Activated CD8-positive, alpha-beta memory T cell treated with anti-CD3 and anti-CD28 coated beads, Interleukin-2, amount 50 U/mL, for 1 hour (primary cell): Measurements from ENCODE around the gene IL4I1.

Source experiments
- DNase-seq: peaks from one replicate; pipeline ENCODE4 v3.0.0-alpha.2; 2020; ENCODE audit errors: extremely low read depth

The IL4I1 gene

DNA sequence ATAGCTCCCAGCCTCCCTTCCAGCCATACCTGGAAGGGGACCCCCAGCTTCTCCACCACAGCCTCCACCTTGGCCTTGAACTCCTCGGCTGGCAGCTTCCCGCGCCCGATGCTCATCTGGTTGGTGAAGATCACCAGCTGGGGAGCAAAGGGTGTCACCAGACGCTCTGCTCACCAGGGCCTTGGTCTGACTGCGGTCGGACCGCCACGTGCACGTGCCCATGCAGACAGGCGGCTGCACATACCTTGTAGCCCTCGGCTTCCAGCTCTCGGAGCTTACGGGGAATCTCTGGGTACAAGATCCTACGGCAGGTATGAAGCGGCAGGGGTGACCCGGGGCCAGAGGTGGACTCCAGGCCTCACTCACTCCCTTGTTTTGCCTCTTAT lies 32.8 kb downstream of the IL4I1 start:
- no peak for DNase-seq

DNA sequence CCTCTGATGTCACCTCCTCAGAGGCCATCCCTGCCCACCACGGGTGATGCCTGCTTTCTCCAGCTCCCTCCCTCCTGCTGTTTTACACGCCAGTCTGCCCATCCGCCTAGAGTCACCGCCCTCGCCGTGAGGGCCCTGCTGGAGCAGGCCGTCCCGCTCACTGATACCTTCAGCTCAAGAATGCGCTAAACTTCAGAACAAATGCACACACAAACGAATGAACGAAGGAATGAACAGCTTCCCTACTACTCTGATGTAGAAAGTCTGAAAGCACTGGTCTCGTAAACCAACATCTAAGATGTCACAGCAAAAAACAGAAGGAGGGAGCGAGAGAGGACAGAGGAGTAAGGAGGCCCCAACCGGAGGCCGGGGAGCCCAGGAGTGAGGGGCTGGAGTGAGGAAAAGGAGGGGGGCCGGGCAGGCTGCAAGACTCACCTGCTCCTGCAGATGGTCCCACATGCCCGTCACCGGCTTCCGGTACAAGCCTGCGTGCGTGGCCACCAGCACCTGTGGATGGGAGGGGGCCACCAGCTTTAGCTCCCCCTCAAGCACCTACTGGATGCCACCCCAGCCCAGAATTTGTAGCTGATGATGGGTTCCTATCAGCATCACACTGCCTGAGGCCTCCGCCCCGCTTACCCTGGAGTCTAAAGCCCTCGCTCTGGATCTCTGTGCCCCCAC lies 33.3 kb downstream of the IL4I1 start:
- DNase-seq: no peak

DNA sequence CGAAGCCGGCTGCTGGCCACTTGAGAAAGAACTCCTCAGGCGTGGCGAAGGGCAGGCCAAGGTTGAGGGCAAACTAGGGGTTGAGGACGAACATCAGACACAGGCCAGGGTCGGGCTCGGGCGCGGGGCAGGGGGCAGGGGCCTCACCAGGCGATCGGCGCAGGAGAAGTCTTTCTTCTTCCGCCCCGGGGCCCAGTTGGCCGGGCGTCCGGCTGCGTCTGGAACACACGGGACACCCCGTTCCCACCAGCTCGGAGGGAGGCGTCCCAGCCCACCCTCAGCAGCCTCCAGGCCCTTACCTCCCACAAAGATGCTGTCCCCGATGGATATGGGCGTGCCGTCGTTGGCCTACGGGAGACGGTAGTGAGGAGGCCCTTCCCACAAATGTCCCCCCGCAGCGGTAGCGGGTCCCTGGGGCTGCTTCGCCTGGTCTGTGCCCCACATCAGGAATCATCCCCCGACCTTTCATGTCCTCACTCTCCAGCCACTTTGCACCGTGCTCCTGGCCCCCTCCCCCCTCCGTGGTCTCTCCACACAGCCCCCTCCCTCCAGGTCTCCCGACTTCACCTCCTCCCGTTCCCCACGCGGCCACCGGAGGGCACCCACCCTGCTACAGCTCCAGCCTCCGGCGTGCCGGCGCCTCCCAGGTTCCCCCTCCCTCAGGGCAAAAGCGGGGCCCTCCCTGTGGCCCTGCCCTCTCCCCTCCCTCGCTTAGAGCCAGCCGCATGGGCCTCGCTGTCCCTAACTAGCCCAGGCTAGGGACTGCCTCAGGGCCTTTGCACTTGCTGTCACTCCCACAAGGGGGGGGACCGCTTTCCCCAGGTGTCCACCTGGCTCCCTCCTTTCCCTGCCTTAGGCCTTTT lies 34.1 kb downstream of the IL4I1 start:
- DNase-seq: no peak

DNA sequence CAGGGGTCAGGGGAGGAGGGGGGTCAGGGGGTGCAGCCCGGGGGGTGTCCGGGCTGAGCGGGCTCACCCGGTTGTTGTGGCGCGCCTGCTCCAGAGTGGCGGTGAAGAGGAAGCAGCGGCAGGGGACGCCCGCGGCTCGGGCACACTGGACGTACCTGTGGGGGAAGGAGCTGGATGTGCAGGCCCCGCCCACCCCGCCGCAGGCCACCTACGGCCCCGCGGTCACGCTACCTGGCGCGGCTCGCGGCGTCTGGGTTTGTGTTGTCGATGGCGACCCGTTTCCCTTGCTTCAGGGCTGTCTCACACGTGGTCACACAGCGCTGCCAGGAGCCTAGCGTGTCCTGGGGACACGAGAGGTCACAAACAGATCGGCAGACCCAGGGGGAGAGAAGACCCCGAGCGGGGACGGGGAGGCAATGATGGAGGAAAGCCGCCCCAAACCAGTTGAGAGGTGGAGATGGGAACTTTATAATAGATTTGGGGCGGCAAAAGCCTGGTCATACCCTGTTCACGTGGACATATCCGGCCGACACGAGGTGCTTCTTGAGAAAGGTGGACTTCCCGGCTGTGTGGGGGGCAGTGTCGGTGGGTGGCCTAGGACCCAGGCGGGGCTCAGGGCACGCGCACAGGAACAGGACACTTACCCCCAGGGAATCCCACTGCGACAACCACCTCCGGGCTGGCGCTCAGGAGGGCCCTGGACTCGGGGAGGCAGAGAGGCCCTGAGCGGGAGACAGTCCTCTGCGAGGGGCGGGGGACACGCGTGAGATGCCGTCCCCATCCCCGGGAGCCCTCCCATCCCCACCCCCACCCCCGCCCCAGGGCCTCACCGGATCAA lies 34.9 kb downstream of the IL4I1 start:
- no peak for DNase-seq

DNA sequence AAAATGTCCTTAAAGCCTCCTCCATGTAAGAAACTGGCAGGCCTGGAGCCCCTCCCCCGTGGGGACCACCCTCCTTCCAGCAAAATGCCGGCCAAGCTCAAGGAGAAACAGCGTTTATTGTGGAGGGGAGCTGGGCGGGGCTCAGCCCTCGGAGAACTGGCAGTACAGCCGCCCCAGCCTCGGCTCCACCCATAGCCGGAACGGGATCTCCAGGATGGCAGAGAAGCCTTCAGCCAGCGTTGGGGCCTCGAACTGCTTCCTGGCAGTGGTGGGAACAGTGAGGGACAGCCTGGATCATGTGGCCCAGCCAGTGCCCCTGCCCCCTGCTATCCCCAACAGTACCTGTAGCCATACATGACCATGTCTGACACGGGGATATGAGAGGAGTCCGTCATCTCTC lies 35.6 kb downstream of the IL4I1 start:
- DNase-seq: no peak

DNA sequence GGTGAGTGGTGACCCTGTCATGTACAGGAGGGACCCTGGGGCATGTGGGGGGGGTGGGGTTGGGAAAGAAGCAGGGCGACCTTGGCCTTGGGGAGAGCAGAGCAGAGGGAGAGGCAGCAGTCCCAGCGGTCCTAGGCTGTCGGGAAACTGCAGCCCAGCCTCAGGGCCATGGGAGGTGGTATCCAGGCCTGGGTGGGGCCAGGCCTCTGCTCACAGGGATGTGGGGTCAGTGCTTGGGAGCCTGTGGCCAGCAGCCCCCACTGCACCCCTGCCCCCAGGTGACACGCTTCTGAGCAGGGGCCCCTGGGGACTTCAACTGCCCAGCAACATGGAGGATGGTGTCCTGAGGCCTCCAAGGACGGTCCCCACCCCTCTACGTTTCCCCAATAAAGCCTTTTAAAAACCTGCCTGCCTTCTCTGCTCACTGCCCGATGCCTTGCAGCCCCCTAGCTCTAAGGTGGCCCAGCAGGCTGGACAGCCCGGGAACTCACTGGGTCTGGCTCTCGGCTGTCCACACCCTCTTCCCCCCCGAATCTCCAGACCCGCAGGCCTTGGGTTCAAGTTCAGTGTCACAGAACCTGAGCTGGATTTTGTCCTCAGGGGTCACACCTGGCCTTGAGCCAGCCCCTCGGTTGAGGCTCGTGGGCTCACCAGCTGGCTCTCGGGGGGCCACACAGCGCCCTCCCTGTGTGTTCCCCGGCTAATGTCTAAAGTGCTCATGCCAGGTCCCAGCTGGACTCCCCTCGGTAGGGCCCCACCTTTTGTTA lies 36.2 kb downstream of the IL4I1 start:
- no peak for DNase-seq

DNA sequence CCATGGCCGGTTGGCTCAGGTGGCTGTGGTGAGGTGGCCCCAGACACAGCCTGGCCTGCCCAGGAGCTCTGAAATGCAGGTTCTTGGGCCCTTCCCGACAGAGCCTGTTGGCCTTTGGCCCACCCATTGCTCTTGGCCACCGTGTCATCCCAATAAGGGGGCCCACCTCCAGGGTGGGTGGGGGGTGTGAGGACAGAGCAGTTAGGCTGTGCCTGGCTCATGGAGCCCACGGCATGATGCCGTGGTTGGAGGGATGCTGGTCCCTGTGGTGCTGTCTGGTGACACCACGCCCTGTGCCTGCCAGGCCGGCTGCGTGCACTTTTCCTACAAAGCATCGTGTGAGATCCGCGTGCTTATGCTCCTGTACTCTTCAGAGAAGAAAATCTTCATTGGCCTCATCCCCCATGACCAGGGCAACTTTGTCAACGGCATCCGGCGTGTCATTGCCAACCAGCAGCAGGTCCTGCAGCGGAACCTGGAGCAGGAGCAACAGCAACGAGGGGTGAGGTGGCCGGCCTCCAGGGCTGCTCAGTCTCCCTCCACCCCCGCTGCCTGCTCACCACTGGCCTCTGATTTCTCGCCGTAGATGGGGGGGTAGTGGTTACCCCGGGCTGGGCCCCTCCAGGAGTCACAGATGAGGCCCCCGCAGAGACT lies 36.9 kb downstream of the IL4I1 start:
- DNase-seq: no peak

DNA sequence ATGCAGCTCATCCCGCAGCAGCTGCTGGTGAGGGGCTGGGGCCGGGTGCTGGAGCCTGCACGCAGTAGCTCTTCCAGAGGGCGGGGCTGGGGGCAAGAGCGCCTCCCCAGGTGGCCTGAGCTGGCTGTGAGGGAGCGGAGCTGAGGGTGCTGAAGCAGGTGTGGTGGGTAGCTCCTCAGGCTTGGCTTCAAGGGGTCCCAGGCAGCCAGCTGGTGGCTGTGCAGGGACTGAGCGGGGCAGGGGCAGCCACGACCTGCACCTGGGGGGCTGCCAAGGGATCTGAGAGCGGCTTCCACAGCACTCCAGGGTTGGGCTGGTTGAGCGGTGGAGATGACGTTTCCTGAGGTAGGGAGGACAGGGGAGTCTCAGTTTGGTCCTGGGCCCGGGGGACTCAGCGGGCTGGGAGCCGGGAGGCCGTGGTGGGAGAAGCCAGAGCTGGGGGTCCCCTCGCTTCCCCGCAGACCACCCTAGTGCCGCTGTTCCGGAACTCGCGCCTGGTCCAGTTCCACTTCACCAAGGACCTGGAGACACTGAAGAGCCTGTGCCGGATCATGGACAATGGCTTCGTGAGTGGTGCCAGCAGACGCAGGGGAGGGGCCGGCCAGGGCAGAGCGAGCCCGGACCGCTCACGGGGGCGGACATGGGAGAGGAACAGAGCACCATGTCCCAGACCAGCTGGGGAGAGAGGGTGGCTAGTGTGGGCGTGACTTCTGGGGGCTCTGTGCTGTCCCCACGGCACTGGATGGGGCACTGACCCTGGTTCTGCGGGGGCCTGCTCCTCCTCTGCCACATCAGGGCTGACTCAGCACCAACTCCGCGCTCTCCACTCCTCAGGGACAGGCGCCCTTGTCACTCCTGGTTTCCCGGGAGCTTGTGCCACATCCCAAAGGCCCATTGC lies 38.4 kb downstream of the IL4I1 start:
- DNase-seq: no peak

DNA sequence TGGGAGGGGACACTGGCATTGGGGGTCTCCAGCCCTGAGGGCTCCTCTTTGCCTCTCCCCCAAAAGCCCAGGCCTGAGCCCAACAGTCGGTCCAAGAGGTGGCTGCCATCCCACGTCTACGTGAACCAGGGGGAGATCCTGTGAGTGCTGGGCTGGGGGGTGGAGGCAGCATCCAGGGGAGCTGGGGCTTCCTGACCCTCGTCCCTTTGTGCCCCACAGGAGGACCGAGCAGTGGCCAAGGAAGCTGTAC lies 38.9 kb downstream of the IL4I1 start:
- DNase-seq: no peak

DNA sequence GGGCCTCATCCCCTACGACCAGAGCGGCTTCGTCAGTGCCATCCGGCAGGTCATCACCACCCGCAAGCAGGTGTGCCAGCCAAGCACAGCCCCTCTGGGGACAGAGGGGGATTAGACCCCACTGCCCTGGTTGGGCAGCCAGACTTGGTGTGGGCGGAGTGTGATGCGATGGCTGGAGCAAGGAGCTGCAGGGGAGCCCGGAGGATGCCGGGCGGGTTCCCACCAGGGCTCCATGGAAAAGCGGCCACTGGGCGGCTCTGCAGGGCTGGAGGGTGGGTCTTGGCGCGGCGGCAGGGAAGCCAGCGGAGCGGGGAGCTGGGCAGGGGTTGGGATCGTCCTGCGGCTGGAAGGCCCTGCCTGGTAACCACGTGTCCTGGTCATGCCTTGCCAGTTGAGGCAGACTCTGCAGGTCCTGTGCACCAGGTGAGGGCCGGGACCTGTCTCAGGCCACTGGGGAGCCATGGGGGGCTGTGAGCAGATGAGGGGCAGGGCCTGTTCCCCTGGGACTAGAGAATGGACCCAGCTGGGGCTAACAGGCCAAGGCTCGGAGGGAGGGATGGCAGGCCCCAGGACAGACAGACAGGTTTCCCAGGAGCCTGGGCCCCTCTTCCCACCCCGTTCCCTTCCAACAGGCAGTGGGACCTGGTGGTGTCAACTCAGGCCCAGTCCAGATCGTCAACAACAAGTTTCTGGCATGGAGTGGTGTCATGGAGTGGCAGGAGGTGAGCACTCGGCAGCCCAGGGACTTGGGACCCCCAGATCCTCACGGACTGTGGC lies 39.4 kb downstream of the IL4I1 start:
- no peak for DNase-seq

DNA sequence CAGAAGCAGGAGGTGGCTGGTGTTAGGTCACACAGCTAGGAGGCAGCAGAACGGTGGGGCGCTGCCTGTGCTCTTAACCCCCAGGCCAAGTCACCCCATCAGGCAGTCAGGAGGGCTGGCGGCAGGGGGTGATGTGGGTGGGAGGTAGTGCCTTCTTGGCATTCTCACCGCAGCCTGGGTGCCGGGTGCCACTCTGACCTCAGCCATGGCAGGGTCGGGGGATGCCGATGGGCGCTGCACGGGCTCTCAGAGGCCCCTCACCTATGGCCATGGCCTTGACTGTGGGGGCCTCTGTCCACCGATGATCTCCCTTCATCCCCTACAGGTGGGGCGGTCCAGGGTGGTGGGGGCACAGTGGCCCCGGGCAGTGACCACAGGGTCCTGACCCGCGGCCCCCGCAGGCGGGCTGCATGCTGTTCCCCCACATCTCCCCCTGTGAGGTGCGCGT lies 40.1 kb downstream of the IL4I1 start:
- no peak for DNase-seq

DNA sequence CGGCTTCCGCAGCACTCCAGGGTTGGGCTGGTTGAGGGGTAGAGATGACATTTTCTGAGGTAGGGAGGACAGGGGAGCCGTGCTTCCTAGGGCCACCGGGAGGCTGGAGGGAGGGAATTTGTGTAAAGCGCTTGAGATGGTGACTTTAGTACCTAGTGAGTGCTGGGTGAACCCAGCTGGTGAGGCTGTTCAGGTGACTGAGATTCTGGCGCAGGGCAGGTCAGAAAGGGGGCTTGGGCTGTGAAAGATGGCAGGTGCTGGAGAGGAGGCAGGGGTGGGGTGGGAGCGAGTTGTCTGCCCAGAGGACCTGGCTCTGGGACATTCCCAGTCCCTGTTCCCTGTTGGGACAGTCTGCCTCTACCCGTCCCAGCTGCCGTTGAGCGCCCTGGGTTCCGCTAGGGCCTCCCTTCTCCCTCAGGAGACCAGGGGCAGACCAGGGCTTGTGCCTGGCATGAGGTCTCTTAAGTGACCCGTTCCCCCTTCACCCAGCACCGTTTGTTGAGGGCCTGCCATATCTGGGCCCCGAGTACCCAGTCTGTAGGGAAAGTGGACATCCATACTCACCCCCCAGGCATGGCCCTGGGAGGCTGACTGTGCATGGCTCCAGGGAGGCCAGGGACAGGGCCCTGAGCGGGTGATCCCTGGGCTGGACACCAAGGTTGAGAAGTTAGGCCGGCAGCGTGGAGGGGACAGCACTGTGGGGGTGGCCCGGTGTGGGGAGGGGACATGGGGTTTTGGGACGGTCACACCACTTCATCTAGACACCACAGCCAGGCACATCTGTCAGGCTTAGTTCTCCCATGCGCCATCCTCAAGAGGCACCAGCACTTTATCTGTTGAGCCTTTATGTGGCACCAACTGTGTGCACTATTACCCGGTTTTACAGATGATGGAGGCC lies 40.8 kb downstream of the IL4I1 start:
- DNase-seq: no peak

DNA sequence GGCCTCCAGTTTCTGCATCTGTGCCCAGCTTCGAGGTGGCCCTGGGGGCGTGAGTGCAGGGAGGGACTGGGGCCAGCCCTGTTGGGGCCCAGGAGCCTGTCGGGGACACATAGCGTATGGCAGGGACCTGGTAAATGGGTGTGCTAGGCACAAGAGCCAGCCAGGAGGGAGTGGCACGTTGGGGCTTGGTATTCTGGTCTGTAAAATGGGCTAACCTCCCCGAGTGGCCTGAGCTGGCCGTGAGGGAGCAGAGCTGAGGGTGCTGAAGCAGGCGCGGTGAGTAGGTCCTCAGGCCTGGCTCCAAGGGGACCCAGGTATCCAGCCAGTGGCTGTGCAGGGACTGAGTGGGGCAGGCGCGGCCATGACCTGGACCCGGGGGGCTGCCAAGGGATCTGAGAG lies 41.4 kb downstream of the IL4I1 start:
- DNase-seq: no peak

DNA sequence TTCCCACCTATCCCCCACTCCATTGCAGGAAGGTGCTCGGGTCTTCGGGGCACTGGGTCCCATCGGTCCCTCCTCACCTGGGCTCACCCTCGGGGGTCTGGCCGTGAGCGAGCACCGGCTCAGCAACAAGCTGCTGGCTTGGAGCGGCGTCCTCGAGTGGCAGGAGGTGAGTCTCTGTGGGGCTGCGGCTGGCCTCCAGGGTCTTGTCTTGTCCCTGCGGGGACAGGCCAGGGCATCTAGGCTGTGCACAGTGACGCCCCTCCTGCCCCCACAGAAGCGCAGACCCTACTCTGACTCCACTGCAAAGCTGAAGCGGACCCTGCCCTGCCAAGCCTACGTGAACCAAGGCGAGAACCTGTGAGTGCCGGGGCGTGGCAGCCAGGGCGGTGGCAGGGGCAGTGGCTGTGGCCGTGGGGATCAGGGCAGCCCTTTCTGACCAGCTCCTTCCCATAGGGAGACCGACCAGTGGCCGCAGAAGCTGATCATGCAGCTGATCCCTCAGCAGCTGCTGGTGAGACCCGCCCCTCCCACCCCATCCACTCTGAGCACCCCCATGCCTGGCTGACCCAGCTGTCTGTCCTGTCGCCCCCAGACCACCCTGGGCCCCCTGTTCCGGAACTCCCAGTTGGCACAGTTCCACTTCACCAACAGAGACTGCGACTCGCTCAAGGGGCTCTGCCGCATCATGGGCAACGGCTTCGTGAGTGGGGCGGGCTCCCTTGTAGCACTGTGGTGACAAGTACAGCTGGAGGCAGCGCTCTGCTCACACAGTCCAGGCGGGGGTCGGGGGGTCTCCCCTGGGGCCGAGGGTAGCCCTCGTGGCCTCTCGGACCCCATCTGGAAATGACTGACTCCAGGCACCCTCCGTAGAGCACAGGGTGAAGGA lies 42.1 kb downstream of the IL4I1 start:
- DNase-seq: no peak

DNA sequence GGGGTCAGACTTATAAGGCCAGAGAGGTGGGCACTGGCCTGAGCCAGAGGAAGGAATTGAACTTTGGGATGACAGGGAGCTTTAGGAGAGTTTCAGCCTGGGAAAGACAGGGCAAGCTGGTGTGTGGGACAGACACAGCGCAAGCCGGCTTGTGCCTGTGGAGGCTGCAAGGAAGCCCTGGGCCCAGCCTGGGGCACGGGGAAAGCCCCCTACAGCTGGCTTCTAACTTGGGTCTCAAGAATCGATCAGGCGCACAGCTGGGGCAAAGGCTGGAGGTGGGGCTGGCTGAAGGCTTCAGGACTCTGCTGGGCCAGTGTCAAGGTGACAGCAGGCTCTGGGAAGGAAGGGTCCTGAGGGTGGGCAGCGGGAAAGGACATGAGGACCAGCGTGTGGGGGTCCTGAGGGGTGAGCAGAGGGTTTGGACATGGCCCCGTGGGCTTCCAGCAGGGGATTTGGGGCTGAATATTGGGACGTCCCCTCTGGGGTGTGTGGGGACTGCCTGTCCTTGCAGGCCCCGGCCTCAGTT lies 42.8 kb downstream of the IL4I1 start:
- DNase-seq: no peak

DNA sequence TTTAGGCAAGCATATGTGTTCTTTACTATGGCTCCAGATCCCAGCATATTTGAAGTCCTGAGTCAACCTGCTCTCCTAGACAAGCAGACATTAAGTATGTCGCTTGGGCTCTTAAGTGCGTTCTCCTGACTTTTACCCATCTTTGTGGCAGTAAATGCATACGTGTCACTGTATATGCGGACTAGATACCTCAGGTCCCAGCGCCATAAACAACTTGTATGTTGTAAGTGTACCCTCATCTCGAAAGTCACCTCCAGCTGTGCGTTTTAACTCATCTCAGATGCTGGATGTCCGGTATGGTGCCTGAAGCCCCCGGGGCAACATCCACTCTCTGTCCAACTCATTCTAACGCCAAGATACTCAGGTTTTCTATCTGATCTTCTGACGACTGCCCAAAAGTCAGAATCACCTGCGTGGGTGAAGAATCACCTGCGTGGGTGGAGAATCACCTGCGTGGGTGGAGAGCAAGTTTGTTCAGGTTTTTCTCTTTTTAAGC lies 44.0 kb downstream of the IL4I1 start:
- no peak for DNase-seq
